ENCODE results near the gene CALR.
"Not testable (repeated sequence)": the region's sequence is repeated elsewhere in the genome, so short reads cannot be mapped to it uniquely, and the experiment has no call there.

CALR gene

GRCh38 chr19:12969292-12969988 is 31.0 kb downstream of the CALR start, which contains the start of gene DAND5:
Gene DAND5, plus strand, starts transcription at chr19:12969576. Its CDS starts 85 bp downstream, at chr19:12969661.
- Histone ChIP-seq H3K9me3 (ENCODE audit: insufficient read depth, low read length) (no peaks in the 10 kb centered on the region), H3K36me3 (ENCODE audit: insufficient read depth, insufficient read length, low read length) (no peaks in the 10 kb centered on the region), H3K27me3 (ENCODE audit: insufficient read depth, insufficient read length) (no peaks in the 10 kb centered on the region), H3K9ac (ENCODE audit: insufficient read length, low read depth) (peak within 1 kb of the TSS; percentile 62), H3K4me1 (ENCODE audit: insufficient read depth, insufficient read length) (peaks cover 10% of the 10 kb centered on the region), H3K4me3 (ENCODE audit: insufficient read length, low read depth) (no peak within 1 kb of the TSS)
- no peak for DNase-seq (ENCODE audit: low read depth, low spot score)
- TF ChIP-seq YY1 (IDR thresholded peaks at IDR 0.05; ENCODE audit: insufficient read depth, insufficient read length) (no peak), SUZ12 (IDR thresholded peaks at IDR 0.05; ENCODE audit: extremely low read depth, insufficient read depth, insufficient read length) (no peak), ZNF274 (IDR thresholded peaks at IDR 0.05; ENCODE audit: low read depth, low read length) (no peak)

- H3K36me3 ChIP-seq (ENCODE audit: insufficient read depth, insufficient read length, low read length) = no peaks in the 10 kb centered on the region
- H3K9me3 ChIP-seq (ENCODE audit: insufficient read depth, low read length) = no peaks in the 10 kb centered on the region
- H3K9ac ChIP-seq (ENCODE audit: insufficient read length, low read depth) = no peak overlapping the region
- DNase-seq (ENCODE audit: low read depth, low spot score) = no peak
- no peak for TF ChIP-seq SUZ12 (IDR thresholded peaks at IDR 0.05; ENCODE audit: extremely low read depth, insufficient read depth, insufficient read length)
- TF ChIP-seq YY1 (IDR thresholded peaks at IDR 0.05; ENCODE audit: insufficient read depth, insufficient read length) = no peak
- no peak for TF ChIP-seq ZNF274 (IDR thresholded peaks at IDR 0.05; ENCODE audit: low read depth, low read length)
- no peak overlapping the region for H3K4me3 ChIP-seq (ENCODE audit: insufficient read length, low read depth)
- H3K27me3 ChIP-seq (ENCODE audit: insufficient read depth, insufficient read length) = no peaks in the 10 kb centered on the region
- H3K4me1 ChIP-seq (ENCODE audit: insufficient read depth, insufficient read length) = peaks cover 15% of the 10 kb centered on the region
Observed at GRCh38 chr19:12970070-12970820, 31.8 kb downstream of the CALR start.

DNA sequence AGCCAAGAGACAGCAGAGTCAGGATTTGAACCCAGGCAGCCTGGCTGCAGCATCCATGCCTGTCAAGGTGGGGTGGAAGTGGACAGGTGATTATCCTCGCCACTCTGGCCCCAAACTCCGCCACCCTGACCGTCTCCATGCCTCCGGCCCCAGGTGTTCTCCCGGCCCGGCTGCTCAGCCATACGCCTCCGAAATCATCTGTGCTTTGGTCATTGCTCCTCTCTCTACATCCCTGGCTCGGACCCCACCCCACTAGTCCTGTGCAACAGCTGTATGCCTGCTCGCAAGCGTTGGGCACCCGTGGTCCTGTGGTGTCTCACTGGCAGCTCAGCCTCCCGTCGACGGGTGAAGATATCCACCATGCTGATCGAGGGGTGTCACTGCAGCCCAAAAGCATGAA is 34.8 kb downstream of the CALR start:
- Histone ChIP-seq H3K4me1 (ENCODE audit: insufficient read depth, insufficient read length) (peaks cover 15% of the 10 kb centered on the region), H3K27me3 (ENCODE audit: insufficient read depth, insufficient read length) (no peaks in the 10 kb centered on the region), H3K36me3 (ENCODE audit: insufficient read depth, insufficient read length, low read length) (no peaks in the 10 kb centered on the region), H3K9ac (ENCODE audit: insufficient read length, low read depth) (no peak overlapping the region), H3K9me3 (ENCODE audit: insufficient read depth, low read length) (no peaks in the 10 kb centered on the region), H3K4me3 (ENCODE audit: insufficient read length, low read depth) (no peak overlapping the region)
- no peak for DNase-seq (ENCODE audit: low read depth, low spot score)
- TF ChIP-seq ZNF274 (IDR thresholded peaks at IDR 0.05; ENCODE audit: low read depth, low read length) (no peak), SUZ12 (IDR thresholded peaks at IDR 0.05; ENCODE audit: extremely low read depth, insufficient read depth, insufficient read length) (no peak), YY1 (IDR thresholded peaks at IDR 0.05; ENCODE audit: insufficient read depth, insufficient read length) (no peak)

GRCh38 chr19:12974301-12975220 is 36.2 kb downstream of the CALR start:
- H3K9me3 ChIP-seq (ENCODE audit: insufficient read depth, low read length) = no peaks in the 10 kb centered on the region

DNA sequence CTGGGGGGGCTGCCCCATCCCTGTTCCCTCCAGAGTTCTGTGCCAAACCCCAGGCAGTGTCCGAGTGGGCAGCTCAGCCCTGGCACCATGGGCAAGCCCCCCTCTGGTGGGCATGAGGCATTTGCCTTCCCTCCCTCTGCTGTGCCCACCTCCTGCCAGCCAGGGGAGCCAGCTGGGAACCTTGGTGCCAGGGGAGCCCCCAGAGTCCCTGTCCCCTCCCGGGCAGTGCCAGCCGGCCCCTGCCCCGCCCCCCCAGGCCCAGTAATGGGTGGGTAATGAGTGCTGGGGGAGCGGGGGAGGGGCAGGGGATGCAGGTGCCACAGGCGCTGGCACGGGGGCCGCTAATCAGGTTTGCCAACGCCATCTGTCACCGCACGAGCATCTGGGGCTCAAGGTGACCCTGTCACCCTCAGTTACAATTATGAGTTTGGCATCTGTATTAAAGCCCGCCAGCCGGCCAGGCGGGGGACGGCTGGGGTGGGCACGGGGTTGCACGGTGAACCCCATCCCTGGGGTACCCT is 36.9 kb downstream of the CALR start:
- no peak overlapping the region for H3K9ac ChIP-seq (ENCODE audit: insufficient read length, low read depth)
- H3K9me3 ChIP-seq (ENCODE audit: insufficient read depth, low read length) = no peaks in the 10 kb centered on the region
- DNase-seq (ENCODE audit: low read depth, low spot score) = no peak
- H3K4me3 ChIP-seq (ENCODE audit: insufficient read length, low read depth) = no peak overlapping the region
- H3K27me3 ChIP-seq (ENCODE audit: insufficient read depth, insufficient read length) = no peaks in the 10 kb centered on the region
- TF ChIP-seq SUZ12 (IDR thresholded peaks at IDR 0.05; ENCODE audit: extremely low read depth, insufficient read depth, insufficient read length) (no peak), ZNF274 (IDR thresholded peaks at IDR 0.05; ENCODE audit: low read depth, low read length) (no peak), YY1 (IDR thresholded peaks at IDR 0.05; ENCODE audit: insufficient read depth, insufficient read length) (no peak)
- H3K36me3 ChIP-seq (ENCODE audit: insufficient read depth, insufficient read length, low read length) = no peaks in the 10 kb centered on the region
- H3K4me1 ChIP-seq (ENCODE audit: insufficient read depth, insufficient read length) = peaks cover 7% of the 10 kb centered on the region

More at GRCh38 chr19:12974301-12975220, 36.2 kb downstream of the CALR start:
- no peak overlapping the region for H3K4me3 ChIP-seq (ENCODE audit: insufficient read length, low read depth)
- H3K27me3 ChIP-seq (ENCODE audit: insufficient read depth, insufficient read length) = no peaks in the 10 kb centered on the region
- peaks cover 11% of the 10 kb centered on the region for H3K4me1 ChIP-seq (ENCODE audit: insufficient read depth, insufficient read length)
- DNase-seq (ENCODE audit: low read depth, low spot score) = no peak
- no peak for TF ChIP-seq YY1 (IDR thresholded peaks at IDR 0.05; ENCODE audit: insufficient read depth, insufficient read length)
- no peak for TF ChIP-seq ZNF274 (IDR thresholded peaks at IDR 0.05; ENCODE audit: low read depth, low read length)
- TF ChIP-seq SUZ12 (IDR thresholded peaks at IDR 0.05; ENCODE audit: extremely low read depth, insufficient read depth, insufficient read length) = no peak
- H3K9ac ChIP-seq (ENCODE audit: insufficient read length, low read depth) = peak overlapping the region; percentile 61
- H3K36me3 ChIP-seq (ENCODE audit: insufficient read depth, insufficient read length, low read length) = no peaks in the 10 kb centered on the region

GRCh38 chr19:12976109-12976508 is 37.7 kb downstream of the CALR start:
- H3K9ac ChIP-seq (ENCODE audit: insufficient read length, low read depth) = not testable (repeated sequence)

More at GRCh38 chr19:12976109-12976508, 37.7 kb downstream of the CALR start:
- H3K27me3 ChIP-seq (ENCODE audit: insufficient read depth, insufficient read length); DNase-seq (ENCODE audit: low read depth, low spot score); H3K36me3 ChIP-seq (ENCODE audit: insufficient read depth, insufficient read length, low read length); H3K4me1 ChIP-seq (ENCODE audit: insufficient read depth, insufficient read length); H3K4me3 ChIP-seq (ENCODE audit: insufficient read length, low read depth); H3K9me3 ChIP-seq (ENCODE audit: insufficient read depth, low read length): not testable (repeated sequence)

Measured in NT2/D1 (cell line).